Smooth muscle cell (in vitro differentiated cells): ENCODE results near the gene AP5S1. TPM values are rescaled to one million over a fixed set of nuclear protein-coding genes. Genes with fewer than 3 reads are reported as not detected.

Experiments
- DNase-seq: peaks from one replicate; lab custom pipeline; 2025; ENCODE audit not compliant: unreplicated experiment; lab: John Stamatoyannopoulos, UW
- H2AFZ ChIP-seq: fragments of 200-600 bp; sonication (generic); 2 replicates; pipeline ENCODE4 v1.6.0; 2016; ENCODE audit warnings: antibody characterized with exemption, low read depth, mild to moderate bottlenecking
- H3F3A ChIP-seq: fragments of 200-600 bp; sonication (generic); 2 replicates; pipeline ENCODE4 v1.6.0; 2017; ENCODE audit warnings: antibody characterized with exemption, low read depth
- H3K27ac ChIP-seq: fragments of 200-600 bp; sonication (generic); 2 replicates; pipeline ENCODE4 v1.5.1; 2016; ENCODE audit warnings: low read depth, mild to moderate bottlenecking
- H3K27me3 ChIP-seq: fragments of 200-600 bp; sonication (generic); 2 replicates; pipeline ENCODE4 v1.6.1; 2016; ENCODE audit warnings: low read depth, mild to moderate bottlenecking
- H3K36me3 ChIP-seq: fragments of 200-600 bp; sonication (generic); 2 replicates; pipeline ENCODE4 v1.5.1; 2016; ENCODE audit warnings: low read depth
- H3K4me1 ChIP-seq: fragments of 200-600 bp; sonication (generic); 2 replicates; pipeline ENCODE4 v1.5.1; 2016; ENCODE audit warnings: low read depth
- H3K4me2 ChIP-seq: fragments of 200-600 bp; sonication (generic); 2 replicates; pipeline ENCODE4 v1.6.0; 2016; ENCODE audit warnings: mild to moderate bottlenecking
- H3K4me3 ChIP-seq: fragments of 200-600 bp; sonication (generic); 2 replicates; pipeline ENCODE4 v1.5.1; 2016; ENCODE audit warnings: mild to moderate bottlenecking
- H3K79me2 ChIP-seq: fragments of 200-600 bp; sonication (generic); 2 replicates; pipeline ENCODE4 v1.6.0; 2016; ENCODE audit warnings: low read depth, mild to moderate bottlenecking
- H3K9ac ChIP-seq: fragments of 200-600 bp; sonication (generic); 2 replicates; pipeline ENCODE4 v1.6.0; 2016; ENCODE audit warnings: low read depth
- H3K9me3 ChIP-seq: fragments of 200-600 bp; sonication (generic); replicated peaks from 2 replicates; pipeline ENCODE4 v1.5.1; 2016; ENCODE audit warnings: low read depth
- H4K20me1 ChIP-seq: fragments of 200-600 bp; sonication (generic); 2 replicates; pipeline ENCODE4 v1.6.0; 2016; ENCODE audit warnings: low read depth
- CTCF ChIP-seq: fragments of 200-600 bp; sonication (generic); IDR thresholded peaks from 2 replicates; pipeline ENCODE4 v1.5.1; 2017; ENCODE audit warnings: borderline replicate concordance, mild to moderate bottlenecking, antibody characterized with exemption; ENCODE audit not compliant: insufficient read depth, poor library complexity, severe bottlenecking
- WGBS: methylation state at CpG from one replicate; pipeline ENCODE4 v1.1.7; 2016; ENCODE audit warnings: low lambda C conversion rate; 5-methylcytosine and 5-hydroxymethylcytosine counted together
- polyA plus RNA-seq: library from polyadenylated mRNA; unstranded; fragments of >200 nt; fragmentation: Nextera tagmentation; extraction: Ambion mirVana; gene quantifications from 2 replicates; pipeline ENCODE4 v1.2.1, GENCODE V29; 2016
- total RNA-seq: library from RNA; depleted of rRNA; stranded (reverse); fragments of >200 nt; gene quantifications from 2 replicates; pipeline ENCODE4 v1.2.3, GENCODE V29; 2014

Gene AP5S1
- total and polyA plus RNA-seq, 2 experiments from 2014 or later = 3.1 to 14.7 TPM

- no peak overlapping the region for H2AFZ ChIP-seq
- H3K27me3 ChIP-seq = no peaks in the 10 kb centered on the region
- no peaks in the 10 kb centered on the region for H3K4me1 ChIP-seq
- no peak for TF ChIP-seq CTCF
- no peak for DNase-seq
- no peaks in the 10 kb centered on the region for H3K79me2 ChIP-seq
- H4K20me1 ChIP-seq = peaks cover 7% of the 10 kb centered on the region
- no peak overlapping the region for H3K9ac ChIP-seq
- no peak overlapping the region for H3K27ac ChIP-seq
- H3F3A ChIP-seq = no peaks in the 10 kb centered on the region
- no peaks in the 10 kb centered on the region for H3K36me3 ChIP-seq
- no peaks in the 10 kb centered on the region for H3K9me3 ChIP-seq
- H3K4me3 ChIP-seq = no peak overlapping the region
- no peak overlapping the region for H3K4me2 ChIP-seq
- WGBS = 96% methylated on average over 5 of the region's 5 CpGs
Measured at GRCh38 chr20:3873507-3873906, 53.2 kb downstream of the AP5S1 start.

GRCh38 chr20:3874194-3874844 lies 54.0 kb downstream of the AP5S1 start:
- no peak for TF ChIP-seq CTCF
- Histone ChIP-seq H3K9ac (no peak overlapping the region), H3K4me3 (no peak overlapping the region), H3K4me2 (no peak overlapping the region), H3K4me1 (no peaks in the 10 kb centered on the region), H3K27ac (no peak overlapping the region), H2AFZ (no peak overlapping the region), H3F3A (no peaks in the 10 kb centered on the region), H3K79me2 (no peaks in the 10 kb centered on the region), H3K9me3 (no peaks in the 10 kb centered on the region), H3K27me3 (no peaks in the 10 kb centered on the region), H4K20me1 (peaks cover 7% of the 10 kb centered on the region), H3K36me3 (no peaks in the 10 kb centered on the region)
- DNase-seq = no peak
- 67% methylated on average over 3 of the region's 3 CpGs for WGBS

GRCh38 chr20:3875378-3875974 lies 55.1 kb downstream of the AP5S1 start:
- Histone ChIP-seq H3K27me3 (no peaks in the 10 kb centered on the region), H3K36me3 (no peaks in the 10 kb centered on the region), H3K4me3 (no peak overlapping the region), H3K4me1 (no peaks in the 10 kb centered on the region), H3K9me3 (no peaks in the 10 kb centered on the region), H3K27ac (no peak overlapping the region), H2AFZ (no peak overlapping the region), H3K79me2 (no peaks in the 10 kb centered on the region), H3K4me2 (no peak overlapping the region), H4K20me1 (peaks cover 7% of the 10 kb centered on the region), H3F3A (no peaks in the 10 kb centered on the region), H3K9ac (no peak overlapping the region)
- no peak for DNase-seq
- no peak for TF ChIP-seq CTCF
- 91% methylated on average over 9 of the region's 9 CpGs for WGBS

- Histone ChIP-seq H4K20me1 (peaks cover 7% of the 10 kb centered on the region), H3F3A (no peaks in the 10 kb centered on the region), H2AFZ (no peak overlapping the region), H3K9me3 (no peaks in the 10 kb centered on the region), H3K27me3 (no peaks in the 10 kb centered on the region), H3K4me3 (no peak overlapping the region), H3K4me1 (no peaks in the 10 kb centered on the region), H3K36me3 (no peaks in the 10 kb centered on the region), H3K9ac (no peak overlapping the region), H3K79me2 (no peaks in the 10 kb centered on the region), H3K4me2 (no peak overlapping the region), H3K27ac (no peak overlapping the region)
- TF ChIP-seq CTCF = no peak
- no peak for DNase-seq
- WGBS = 94% methylated on average over 1 of the region's 1 CpG
Measured at GRCh38 chr20:3876000-3876399, 55.7 kb downstream of the AP5S1 start.
